DMS114 treated with DMSO at 0.1 percent for 48 hours (cell line): ENCODE data around the gene USP47.

Experiments
- DNase-seq: peaks from one replicate; lab custom pipeline; 2025; ENCODE audit not compliant: unreplicated experiment; lab: John Stamatoyannopoulos, UW

Gene USP47, protein sequence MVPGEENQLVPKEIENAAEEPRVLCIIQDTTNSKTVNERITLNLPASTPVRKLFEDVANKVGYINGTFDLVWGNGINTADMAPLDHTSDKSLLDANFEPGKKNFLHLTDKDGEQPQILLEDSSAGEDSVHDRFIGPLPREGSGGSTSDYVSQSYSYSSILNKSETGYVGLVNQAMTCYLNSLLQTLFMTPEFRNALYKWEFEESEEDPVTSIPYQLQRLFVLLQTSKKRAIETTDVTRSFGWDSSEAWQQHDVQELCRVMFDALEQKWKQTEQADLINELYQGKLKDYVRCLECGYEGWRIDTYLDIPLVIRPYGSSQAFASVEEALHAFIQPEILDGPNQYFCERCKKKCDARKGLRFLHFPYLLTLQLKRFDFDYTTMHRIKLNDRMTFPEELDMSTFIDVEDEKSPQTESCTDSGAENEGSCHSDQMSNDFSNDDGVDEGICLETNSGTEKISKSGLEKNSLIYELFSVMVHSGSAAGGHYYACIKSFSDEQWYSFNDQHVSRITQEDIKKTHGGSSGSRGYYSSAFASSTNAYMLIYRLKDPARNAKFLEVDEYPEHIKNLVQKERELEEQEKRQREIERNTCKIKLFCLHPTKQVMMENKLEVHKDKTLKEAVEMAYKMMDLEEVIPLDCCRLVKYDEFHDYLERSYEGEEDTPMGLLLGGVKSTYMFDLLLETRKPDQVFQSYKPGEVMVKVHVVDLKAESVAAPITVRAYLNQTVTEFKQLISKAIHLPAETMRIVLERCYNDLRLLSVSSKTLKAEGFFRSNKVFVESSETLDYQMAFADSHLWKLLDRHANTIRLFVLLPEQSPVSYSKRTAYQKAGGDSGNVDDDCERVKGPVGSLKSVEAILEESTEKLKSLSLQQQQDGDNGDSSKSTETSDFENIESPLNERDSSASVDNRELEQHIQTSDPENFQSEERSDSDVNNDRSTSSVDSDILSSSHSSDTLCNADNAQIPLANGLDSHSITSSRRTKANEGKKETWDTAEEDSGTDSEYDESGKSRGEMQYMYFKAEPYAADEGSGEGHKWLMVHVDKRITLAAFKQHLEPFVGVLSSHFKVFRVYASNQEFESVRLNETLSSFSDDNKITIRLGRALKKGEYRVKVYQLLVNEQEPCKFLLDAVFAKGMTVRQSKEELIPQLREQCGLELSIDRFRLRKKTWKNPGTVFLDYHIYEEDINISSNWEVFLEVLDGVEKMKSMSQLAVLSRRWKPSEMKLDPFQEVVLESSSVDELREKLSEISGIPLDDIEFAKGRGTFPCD (N-terminal part only)

DNA sequence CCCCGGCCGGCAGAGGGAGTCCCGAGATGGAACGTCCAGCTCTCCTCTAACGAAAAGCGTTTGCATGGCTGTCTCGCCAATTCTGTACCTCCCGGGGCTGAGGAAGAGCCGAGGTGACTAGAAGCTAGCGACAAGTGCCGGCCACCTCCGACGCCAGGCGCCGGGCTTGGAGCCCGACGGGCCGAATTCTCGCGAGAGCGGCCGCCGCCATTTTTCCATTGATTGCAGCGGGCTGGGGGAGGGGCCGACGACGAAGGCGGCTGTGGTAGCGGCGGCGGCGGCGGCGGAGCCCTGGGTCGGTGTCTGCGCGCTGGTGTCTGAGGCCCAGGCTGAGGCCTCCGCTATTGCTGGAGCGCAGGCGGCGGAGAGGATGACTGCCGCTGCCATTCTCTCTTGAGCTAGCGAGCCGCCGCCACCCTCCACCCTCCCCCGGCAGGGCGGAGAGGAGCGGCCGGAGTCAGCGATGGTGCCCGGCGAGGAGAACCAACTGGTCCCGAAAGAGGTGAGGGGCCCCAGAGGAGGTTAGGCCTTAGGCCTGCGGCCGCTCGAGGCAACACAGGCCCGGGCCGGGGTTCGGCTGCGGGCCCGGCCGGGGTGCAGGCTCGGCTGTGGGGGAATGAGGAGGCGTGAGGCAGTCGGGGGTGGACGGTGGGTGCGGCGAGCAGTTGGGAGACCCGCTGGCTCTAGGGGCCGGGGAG is at the start of gene USP47:
Gene USP47 (plus strand): TSS at position 250 of the 698 bp plus-strand sequence. CDS start 214 bp downstream, at position 464.
- DNase-seq = peak; percentile 58

DNA sequence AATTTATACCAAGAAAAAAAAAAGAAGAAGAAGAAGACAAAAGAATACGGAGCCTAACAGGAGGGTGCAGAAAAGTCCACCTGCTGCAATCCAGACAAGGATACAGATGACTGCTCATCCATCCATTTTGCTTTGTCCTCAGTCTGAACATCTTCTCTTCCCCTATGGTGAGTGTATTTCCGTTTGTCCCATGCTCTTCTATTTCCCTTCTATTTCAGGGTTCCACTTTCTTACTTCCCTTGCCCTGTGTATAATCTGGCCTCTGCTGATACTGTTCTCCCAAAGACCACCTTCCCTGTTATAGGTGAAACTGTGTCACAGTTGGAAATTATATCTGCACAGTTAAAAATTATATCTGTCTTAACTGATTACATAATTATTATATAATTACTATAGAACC is 48.7 kb upstream of the USP47 start:
- no peak for DNase-seq

DNA sequence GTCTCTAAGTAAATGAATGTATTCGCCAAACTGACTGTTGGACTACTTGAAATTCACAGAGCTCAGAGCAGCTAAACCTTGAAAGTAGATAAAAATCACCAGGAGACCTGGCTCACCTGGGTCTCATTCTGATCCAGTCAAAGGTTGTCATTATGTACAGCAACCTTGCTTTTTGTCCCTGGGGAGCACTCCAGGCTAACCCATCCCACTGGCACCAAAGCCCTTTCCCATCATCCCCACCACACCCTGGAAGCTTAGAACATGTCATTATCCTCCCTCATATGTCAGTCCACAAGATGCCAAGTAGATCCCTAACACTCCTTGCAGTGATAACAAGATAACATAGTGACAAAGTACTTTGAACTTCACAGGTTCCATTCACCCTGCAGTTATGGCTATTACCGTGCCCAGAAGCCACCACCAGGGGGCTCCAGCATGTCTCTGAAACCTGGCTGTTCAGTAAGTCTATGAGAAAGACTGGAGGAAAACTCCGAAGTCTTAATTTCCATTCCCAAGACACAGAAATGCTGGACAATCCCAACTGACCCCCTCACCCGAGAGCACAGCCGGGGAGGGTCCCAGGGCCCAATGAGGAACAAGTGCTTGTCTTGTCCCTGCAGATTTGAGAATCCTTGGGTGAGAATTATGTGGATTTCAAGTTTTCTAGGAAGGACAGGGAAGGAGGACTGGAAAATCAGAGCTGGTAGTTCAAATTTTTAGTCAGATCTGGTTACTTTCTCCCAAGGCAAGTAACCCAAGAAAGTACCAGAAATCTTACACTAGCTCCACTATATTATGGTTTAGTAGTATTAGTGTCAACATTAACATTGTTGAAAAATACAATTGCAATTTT is 43.0 kb upstream of the USP47 start:
- DNase-seq = no peak

DNA sequence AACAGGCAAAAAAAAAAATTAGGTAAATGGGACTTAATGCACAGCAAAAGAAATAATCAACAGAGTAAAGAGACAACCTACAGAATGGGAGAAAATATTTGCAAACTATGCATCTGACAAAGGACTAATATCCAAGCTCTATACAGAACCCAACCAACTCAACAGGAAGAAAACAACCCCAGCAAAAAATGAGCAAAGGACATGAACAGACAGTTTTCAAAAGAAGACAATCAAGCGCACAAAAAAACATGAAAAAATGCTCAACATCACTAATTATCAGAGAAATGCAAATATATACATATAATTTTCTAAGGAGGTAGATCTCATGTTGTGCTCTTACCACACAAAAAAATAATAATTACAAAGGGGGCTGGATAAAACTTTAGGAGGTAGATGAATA is 36.5 kb upstream of the USP47 start:
- no peak for DNase-seq

DNA sequence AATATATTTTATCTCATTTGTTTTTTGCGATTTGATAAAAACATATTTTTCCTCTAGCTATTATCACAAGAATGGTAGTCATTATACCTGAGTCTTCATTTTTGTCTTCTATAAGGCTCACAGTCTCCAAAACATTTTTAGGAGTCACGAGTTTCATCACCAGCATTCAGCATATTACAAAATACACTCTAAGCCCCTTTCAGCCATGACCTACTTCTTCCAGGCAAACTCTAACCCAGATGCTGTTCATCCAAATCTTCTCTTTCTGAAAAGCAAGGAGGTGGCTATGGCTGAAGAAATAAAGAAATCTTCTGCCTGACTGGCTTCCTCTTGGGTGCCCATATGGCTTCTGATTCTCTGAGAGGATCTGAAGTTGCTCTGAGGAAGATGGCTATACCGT is 35.7 kb upstream of the USP47 start:
- DNase-seq = no peak

DNA sequence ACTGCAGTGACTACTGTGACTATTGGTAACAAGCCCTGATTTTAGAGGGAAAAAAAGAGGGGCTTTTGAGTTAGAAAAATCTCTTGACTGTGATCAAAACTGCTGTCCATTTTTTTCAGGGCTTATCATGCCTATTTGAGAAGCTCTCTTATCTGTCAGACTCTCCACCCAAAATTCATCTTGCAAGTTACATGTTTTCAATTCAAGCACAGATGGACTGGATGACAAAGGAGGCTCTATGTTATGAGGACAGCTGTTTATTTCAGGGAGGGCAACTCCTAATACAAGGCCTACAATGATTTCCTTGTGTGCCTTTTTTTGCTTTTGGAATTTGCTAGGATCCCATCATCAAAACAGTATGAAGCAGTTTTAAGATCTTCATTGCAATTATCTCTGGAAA is 35.2 kb upstream of the USP47 start:
- DNase-seq = no peak

DNA sequence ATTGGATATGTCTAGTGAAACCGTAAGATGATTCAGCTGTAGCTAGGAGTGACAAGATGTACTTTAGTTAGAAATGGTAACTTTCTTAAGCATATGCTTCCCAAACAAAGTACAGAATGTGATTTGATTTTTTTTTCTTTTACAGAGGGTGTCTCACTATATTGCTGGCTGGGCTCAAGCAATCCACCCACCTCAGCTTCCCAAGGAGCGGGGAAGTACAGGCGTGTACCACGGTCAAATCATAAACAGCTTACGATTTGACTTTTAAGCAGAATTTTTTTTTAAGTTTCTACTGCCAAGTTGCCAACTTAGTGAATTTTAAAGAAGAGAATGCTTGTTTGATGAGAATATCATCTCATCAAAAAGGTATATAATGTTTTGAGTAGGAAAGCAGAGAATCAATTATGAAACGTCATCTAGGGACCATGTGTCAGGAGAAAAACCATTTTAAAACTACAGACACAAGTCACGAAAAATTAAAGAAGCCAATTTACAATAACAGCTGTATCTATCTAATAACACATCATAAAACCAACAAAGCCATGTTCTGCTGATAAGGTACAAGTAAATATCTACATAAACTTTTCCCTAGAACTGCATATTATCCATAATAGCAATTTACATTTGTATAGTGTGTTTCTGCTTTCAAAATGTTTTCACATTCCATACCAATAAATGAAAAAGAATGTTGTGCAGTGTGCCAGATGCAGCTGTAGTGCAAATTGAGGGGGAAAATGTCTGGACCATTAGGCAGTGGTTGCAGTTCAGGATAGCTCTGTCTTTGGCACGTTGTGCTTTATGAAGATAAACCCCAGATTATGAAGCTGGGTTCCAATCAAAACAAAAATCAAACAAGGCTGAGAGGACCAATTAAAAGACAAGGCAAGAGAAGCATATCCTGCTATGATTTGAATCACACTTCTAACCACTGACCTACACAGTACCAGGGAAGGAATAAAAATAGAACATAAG is 33.7 kb upstream of the USP47 start:
- no peak for DNase-seq

DNA sequence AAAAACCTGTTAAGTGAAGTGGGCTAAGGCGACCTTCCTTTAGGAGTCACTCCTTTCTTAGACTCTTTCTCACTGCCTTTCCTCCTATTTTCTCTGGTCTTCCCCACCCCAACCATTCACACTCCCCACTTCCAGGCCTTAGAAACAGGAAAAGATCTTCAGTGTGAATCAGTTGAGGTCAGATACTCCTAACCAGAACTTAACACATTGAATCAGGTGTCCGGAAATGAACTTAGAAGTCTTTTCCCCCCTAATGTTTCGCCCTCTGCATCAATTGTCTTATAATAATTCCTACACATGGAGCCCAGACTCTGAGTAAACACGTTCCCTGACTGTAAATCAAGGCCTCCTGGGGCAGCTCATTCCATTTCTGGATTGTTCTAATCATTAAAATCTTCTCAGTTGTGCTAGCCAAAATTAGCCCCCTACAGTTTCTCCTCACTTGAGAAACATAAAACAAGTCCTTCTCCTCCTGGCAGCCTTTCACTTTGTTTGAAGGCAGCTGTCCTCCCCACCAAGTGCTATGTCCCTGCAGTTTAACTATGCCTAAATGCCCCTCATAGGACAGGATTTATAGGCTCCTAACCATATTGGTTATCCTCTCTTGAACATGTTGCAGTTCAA is 32.7 kb upstream of the USP47 start:
- DNase-seq = no peak

DNA sequence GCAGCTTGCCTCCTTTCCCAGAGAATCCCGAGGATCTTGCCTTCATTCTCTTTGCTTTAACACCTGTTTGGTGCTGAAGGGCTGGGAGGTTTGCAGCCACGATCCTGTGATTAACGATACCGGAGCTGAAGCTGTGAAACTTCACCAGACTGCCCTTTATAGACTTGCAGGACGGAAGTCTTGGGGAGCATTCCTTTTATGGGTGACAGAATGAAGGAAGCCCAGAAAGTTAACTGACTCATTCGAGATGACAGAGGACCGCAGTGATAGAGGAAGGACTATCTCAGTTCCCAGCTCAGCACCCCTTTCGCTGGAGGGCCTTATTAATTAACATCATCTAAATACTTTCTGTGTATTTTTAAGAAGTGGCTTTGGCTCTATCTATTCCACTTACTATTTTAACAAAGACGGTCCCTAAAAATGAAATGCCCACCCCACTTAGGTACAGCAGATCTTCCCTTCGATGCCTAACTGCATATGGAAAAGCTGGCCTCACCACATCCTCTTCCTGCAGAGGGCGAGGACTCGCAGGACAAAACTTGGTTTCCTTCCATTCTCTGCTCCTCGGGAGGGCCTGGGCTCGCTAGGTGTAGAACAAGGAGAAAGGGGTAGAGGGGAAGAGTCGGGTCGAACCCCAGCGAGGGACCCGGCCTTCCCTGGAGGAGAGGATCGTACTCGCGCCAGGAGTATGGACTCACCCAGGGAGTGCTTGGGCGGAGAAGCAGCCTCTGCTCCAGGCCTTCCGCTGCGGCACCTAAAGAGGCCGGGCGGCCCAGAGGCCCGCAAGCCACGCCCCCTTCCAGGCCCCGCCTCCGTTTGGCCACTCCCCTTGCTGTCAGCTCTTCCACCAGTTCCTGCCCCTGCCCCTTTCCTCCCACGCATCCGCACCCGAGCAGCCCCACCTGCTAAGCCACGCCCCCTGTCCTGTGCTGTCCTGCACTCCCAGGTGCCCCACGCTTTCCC is 30.7 kb upstream of the USP47 start:
- DNase-seq = peak; percentile 29

DNA sequence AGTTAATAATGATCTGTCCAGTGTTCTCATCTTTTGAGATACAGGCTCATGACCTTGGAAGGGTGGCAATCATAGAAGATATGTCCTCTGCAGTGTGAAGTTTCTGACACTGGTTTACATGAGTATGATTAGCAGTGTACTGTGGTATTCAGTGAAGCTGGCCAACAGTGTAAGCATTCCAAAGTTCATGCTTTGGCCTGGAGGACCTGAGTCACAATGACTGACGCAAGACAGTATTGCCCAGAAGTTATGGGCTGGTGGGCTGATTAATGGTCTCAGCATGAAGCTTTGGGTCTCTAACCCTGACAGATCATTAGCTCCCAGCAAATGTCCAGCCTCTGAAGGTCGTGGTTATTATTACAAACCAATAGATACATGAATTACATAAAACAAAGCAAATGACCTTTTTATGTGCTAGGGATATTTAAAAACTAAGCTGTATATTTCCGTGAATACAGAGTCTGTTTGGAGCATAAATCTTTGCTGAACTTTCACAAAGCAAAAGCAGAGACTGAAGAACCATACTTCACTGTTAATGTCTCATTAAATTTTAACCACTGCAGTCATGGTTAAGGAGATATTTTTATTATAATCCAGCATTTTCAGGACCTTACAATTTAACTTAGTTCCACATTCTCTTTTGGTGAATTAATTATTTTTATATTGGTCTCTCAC is 28.3 kb upstream of the USP47 start:
- DNase-seq = no peak

DNA sequence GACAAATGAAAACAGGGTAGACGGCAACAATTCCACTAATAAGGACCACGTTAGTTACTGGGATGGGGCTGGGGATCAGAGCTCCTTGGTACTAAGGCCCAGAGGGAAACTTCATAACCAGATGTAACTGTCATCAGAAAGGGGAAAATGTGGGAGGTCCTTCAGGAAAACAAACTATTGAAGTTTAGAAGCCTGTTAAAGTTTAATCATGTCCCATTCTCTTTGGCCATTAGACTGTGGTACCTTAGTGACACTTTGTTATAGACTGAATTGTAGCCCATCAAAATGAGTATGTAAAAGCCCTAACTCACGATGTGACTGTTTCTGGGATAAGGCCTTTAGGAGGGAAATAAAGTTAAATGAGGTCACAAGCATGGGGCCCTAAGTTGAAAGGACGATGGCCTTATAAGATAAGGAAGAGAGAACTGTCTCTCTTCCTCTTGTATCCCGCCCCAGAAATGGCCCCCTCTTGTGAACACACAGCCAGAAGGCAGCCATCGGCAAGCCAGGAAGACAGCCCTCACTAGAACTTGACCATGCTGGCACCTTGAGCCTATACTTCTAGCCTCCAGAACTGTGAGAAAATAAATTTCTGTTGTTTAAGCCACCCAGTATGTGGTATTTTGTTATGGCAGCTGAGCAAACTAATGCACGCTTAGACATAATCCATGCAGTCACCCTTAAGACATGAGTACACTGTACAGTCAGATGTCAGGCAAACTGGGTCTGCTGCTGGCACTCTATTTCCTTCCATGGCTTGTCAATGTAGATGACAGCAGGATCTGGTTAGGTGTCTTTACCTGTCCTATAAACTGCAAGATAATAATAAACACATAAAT is 26.9 kb upstream of the USP47 start:
- no peak for DNase-seq

DNA sequence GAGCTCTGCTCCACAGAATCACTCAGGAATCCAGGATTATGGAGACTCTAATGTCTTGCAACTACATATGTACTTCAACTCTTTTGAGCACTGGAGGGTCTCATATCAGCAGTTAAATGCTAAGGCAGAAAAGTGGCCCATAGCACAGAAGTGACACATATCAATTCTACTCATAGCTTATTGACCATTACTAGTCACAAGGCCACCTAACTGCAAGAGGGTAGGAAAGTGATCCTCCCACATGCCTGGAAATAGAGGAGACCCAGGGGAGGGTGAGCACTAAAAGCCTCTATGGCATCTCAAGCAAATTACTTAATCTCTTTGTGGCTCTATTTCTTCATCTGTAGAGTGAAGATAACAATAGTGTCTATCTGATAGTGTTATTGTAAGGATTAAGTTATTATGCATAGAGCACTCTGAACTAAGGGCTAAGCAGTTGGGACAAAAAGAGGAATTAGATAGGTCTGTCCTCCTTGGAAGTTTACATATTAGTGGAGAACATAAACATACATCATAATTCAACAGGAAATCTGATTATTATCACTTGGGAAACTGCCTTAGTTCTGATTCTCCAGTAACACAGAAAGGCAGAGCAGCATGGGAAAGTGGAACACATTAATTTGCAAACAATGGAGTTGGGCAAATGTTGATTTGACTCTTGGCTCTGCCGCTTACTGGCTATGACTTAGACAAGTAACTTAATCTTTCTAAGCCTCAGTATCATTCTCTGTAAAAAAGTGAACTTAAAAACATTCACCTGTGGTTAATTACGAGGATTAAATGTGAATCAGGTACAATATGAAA is 25.1 kb upstream of the USP47 start:
- no peak for DNase-seq

DNA sequence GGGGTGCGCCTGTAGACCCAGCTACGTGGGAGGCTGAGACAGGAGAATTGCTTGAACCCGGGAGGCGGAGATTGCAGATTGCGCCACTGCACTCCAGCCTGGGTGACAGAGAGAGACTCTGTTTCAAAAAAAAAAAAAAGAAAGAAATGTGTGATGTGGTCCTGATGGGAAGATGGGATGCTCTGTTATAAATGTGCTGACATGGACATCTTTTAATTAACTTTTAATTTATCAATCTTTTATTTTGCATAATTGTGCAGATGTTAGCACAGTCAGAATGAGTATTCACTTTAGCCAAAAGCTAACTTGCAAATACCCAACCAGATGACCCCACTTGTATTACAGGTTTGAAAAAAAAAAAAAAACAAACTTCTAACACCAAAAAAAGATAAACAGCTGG is 23.8 kb upstream of the USP47 start:
- no peak for DNase-seq

DNA sequence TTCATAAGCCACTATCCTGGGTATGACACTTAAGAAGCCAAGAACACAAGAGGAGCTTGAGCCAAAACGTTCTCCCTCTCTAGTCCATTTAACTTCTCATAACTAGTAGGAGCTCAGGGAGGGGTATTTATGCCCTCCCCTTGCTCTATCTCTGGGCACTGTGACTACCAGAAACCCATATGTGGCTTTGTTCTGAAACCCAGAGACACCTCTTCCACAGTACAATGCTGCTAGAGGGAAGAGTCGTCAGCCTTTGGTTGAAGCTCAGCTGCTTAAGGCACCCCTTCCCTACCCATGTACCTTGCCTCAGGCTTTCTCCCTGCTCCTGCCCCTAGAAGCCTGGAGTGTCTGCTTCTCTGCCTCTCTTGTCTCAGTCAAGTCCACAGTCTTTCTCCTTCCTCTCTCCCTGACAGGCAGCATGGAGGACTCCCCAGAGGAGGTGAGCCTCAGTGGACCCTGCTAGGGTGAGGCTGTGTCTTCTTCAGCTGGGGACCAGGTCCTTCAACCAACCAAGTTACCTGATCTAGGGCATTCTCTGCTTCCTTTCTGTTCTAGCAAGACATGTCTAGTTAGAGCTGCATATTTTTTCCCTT is 23.1 kb upstream of the USP47 start:
- no peak for DNase-seq
